SU-DHL-6 (cell line): Measurements from ENCODE around the gene PTRH1.
A peak's percentile ranks its signal among the peaks of the same experiment; 100 is the strongest.

Experiments used
- H2AFZ ChIP-seq: fragments of 200-600 bp; sonication (generic); 2 replicates; pipeline ENCODE4 v1.6.1; 2014; ENCODE audit warnings: low read depth, mild to moderate bottlenecking, moderate library complexity, mixed read lengths, antibody characterized with exemption, low read length; ENCODE audit not compliant: severe bottlenecking
- H3F3A ChIP-seq: fragments of 200-600 bp; shearing (Covaris generic); 2 replicates; pipeline ENCODE4 v1.6.0; 2016; ENCODE audit warnings: antibody characterized with exemption, mild to moderate bottlenecking; ENCODE audit not compliant: insufficient read depth
- H3K27ac ChIP-seq: fragments of 200-600 bp; sonication (generic); 2 replicates; pipeline ENCODE4 v1.5.1; 2016; ENCODE audit warnings: low read depth, mild to moderate bottlenecking, low read length, moderate library complexity, mixed read lengths
- H3K27me3 ChIP-seq: fragments of 200-600 bp; sonication (generic), shearing (Covaris generic); 2 replicates; pipeline ENCODE4 v1.6.0; 2014; ENCODE audit warnings: mild to moderate bottlenecking, low read length
- H3K36me3 ChIP-seq: fragments of 200-600 bp; sonication (generic); 2 replicates; pipeline ENCODE4 v1.6.1; 2014; ENCODE audit warnings: mild to moderate bottlenecking, low read length, mixed read lengths
- H3K4me2 ChIP-seq: fragments of 300-600, 200-600 bp; shearing (Covaris generic), sonication (generic); 2 replicates; pipeline ENCODE4 v1.6.0; 2014; ENCODE audit warnings: low read length, low read depth, mild to moderate bottlenecking; ENCODE audit not compliant: poor library complexity, severe bottlenecking
- H3K4me3 ChIP-seq: fragments of 200-600 bp; sonication (generic); 2 replicates; pipeline ENCODE4 v1.5.1; 2014; ENCODE audit warnings: antibody characterized with exemption, low read length, mild to moderate bottlenecking, mixed read lengths; ENCODE audit not compliant: insufficient read depth, poor library complexity, severe bottlenecking
- H3K79me2 ChIP-seq: fragments of 200-600 bp; sonication (generic); 2 replicates; pipeline ENCODE4 v1.6.1; 2014; ENCODE audit warnings: mild to moderate bottlenecking, low read length, moderate library complexity; ENCODE audit not compliant: insufficient read depth
- H3K9ac ChIP-seq: fragments of 200-600 bp; sonication (generic); 2 replicates; pipeline ENCODE4 v1.7.0; 2014; ENCODE audit warnings: mild to moderate bottlenecking, low read length
- H3K9me2 ChIP-seq: fragments of 200-600 bp; sonication (generic); replicated peaks from 2 replicates; pipeline ENCODE4 v1.6.1; 2014; ENCODE audit warnings: low read length; ENCODE audit not compliant: insufficient read depth
- H3K9me3 ChIP-seq: fragments of 200-600 bp; sonication (generic); 2 replicates; pipeline ENCODE4 v1.6.1; 2014; ENCODE audit warnings: low read length, mixed read lengths; ENCODE audit not compliant: insufficient read depth
- H4K20me1 ChIP-seq: fragments of 200-600 bp; sonication (generic); 2 replicates; pipeline ENCODE4 v1.6.1; 2014; ENCODE audit warnings: low read depth, mild to moderate bottlenecking, antibody characterized with exemption, low read length, moderate library complexity, mixed read lengths
- CTCF ChIP-seq: fragments of 200-600 bp; sonication (generic); IDR thresholded peaks from one replicate; pipeline ENCODE4 v1.5.1; 2017; ENCODE audit warnings: antibody characterized with exemption, mild to moderate bottlenecking, low read length, moderate library complexity; ENCODE audit not compliant: insufficient read depth, poor library complexity, severe bottlenecking
- EZH2phosphoT487 ChIP-seq: fragments of 200-600 bp; sonication (generic), shearing (Covaris generic); conservative IDR thresholded peaks from 2 replicates; pipeline ENCODE4 v1.6.1; 2018; ENCODE audit warnings: mild to moderate bottlenecking, antibody characterized with exemption, low read length, moderate library complexity, mixed read lengths

PTRH1 gene

DNA sequence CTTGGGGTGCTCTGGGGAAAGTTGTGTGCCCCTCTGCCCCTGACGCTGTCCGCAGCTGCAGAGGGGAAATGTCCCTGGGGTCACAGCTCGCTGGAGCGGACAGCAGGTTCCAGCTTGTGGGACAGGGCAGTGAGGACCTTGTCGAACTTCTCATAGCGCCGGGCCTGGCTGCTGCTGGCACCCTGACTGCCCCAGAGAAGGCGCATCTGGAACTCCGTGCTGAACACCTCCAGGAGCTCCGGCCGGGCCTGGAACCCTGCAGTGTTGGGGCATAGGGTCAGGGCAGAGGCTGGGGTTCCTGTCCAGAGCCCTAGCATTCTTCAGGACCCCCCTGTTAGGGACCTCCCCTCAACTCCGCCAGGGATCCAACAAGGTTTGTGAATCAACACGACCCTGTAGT is 23.2 kb upstream of the PTRH1 start:
- Histone ChIP-seq H4K20me1 (no peaks in the 10 kb centered on the region), H3K9me2 (no peaks in the 10 kb centered on the region), H3K27ac (no peak overlapping the region), H2AFZ (no peak overlapping the region), H3F3A (peaks cover 1% of the 10 kb centered on the region; the same call in 1 of the 2 replicates), H3K9ac (no peak overlapping the region), H3K4me2 (no peak overlapping the region), H3K9me3 (no peaks in the 10 kb centered on the region), H3K79me2 (no peaks in the 10 kb centered on the region), H3K4me3 (no peak overlapping the region), H3K36me3 (no peaks in the 10 kb centered on the region), H3K27me3 (no peaks in the 10 kb centered on the region)
- no peak for TF ChIP-seq CTCF
- no peak for TF ChIP-seq EZH2phosphoT487

GRCh38 chr9:127735530-127736185 is 20.2 kb upstream of the PTRH1 start:
- Histone ChIP-seq H3K79me2 (no peaks in the 10 kb centered on the region), H3K27me3 (no peaks in the 10 kb centered on the region), H3K9me2 (no peaks in the 10 kb centered on the region), H4K20me1 (no peaks in the 10 kb centered on the region), H3K9ac (no peak overlapping the region), H3K4me2 (peak overlapping the region; percentile 27), H3F3A (peaks cover 3% of the 10 kb centered on the region; the same call in 1 of the 2 replicates), H3K4me3 (no peak overlapping the region), H2AFZ (no peak overlapping the region), H3K27ac (no peak overlapping the region), H3K9me3 (no peaks in the 10 kb centered on the region), H3K36me3 (no peaks in the 10 kb centered on the region)
- TF ChIP-seq CTCF (no peak), EZH2phosphoT487 (no peak)

DNA sequence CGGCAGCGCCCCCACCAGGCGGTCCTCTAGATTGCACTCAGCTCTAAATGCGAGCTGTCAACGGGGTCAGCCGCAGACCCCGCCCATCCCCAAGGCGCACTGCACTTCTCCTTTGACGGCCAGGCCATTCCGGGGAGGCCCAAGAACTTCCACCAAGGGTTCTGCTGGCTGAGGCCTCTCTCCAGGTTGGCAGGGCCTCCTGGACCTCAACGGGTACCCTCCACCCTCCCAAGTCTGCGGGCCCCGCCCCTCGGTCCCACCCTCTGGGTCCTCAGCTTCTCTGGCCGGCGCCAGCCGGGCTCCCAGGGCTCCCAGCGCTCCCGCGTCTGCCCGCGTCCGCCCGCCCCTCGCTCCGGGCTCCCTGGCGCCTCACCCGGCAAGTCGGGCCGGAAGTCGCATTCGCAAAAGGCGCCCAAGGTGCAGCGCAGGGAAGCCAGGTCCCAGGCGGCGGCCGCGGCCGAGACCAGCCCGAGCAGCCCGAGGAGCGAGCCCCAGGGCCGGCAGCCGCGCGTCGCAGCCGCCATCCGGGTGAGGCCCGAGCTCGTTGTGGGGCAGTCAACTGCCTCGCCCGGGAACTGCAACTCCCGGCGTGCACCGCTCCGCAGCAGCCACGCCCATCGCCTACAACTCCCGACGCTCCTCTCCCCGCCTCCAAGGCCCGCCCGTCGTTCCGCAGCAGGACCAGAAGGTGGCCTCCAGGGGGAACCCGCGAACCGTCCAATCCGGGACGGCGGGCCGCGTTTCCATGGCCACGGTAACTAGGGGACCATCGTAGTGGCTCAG is 19.5 kb upstream of the PTRH1 start, which contains the start of gene TOR2A:
Gene TOR2A (minus strand): TSS at position 548 of the 783 bp plus-strand sequence. CDS start 24 bp downstream, at position 524.
- TF ChIP-seq EZH2phosphoT487 (no peak), CTCF (peak; percentile 92)
- Histone ChIP-seq H3K27me3 (no peaks in the 10 kb centered on the region), H3K36me3 (no peaks in the 10 kb centered on the region), H3K9me2 (no peaks in the 10 kb centered on the region), H3K27ac (peak within 1 kb of the TSS; percentile 73), H3K9ac (peak within 1 kb of the TSS; percentile 78), H3K79me2 (no peaks in the 10 kb centered on the region), H3F3A (peaks cover 3% of the 10 kb centered on the region; the same call in 1 of the 2 replicates), H3K4me2 (peak within 1 kb of the TSS; percentile 65), H2AFZ (peak within 1 kb of the TSS; percentile 85), H3K4me3 (peak within 1 kb of the TSS; percentile 80), H4K20me1 (no peaks in the 10 kb centered on the region), H3K9me3 (no peaks in the 10 kb centered on the region)
